Measurements from ENCODE around the gene ABHD11. TPM values are rescaled to one million over a fixed set of nuclear protein-coding genes. Genes with fewer than 3 reads are reported as not detected.
A peak's percentile ranks its signal among the peaks of the same experiment; 100 is the strongest.

Gene ABHD11
- total and polyA plus RNA-seq, 2 experiments from 2014 or later = 30.7 to 90.9 TPM

- Histone ChIP-seq H3K27me3 (no peaks in the 10 kb centered on the region), H3K79me2 (no peaks in the 10 kb centered on the region), H3K4me3 (no peak overlapping the region), H3K9me2 (replicated peaks; ENCODE audit: insufficient read depth) (no peaks in the 10 kb centered on the region), H4K20me1 (ENCODE audit: insufficient read depth, poor library complexity, severe bottlenecking) (no peaks in the 10 kb centered on the region), H3K36me3 (replicated peaks; ENCODE audit: insufficient read depth, low read depth) (no peaks in the 10 kb centered on the region), H2AFZ (no peak overlapping the region), H3K4me1 (ENCODE audit: insufficient read depth) (peaks cover 8% of the 10 kb centered on the region), H3K4me2 (no peak overlapping the region), H3K9me3 (ENCODE audit: low read depth) (no peaks in the 10 kb centered on the region), H3K27ac (peak overlapping the region; percentile 43)
- DNase-seq (ENCODE audit: low spot score) = no peak
- no peak for TF ChIP-seq EZH2phosphoT487 (IDR thresholded peaks at IDR 0.05; ENCODE audit: low read depth, severe bottlenecking, unreplicated experiment)
- 95% methylated on average over 13 of the region's 18 CpGs for WGBS (ENCODE audit: low lambda C conversion rate, missing lambda C conversion rate)
Measured at GRCh38 chr7:73702665-73703064, 35.9 kb downstream of the ABHD11 start.

- Histone ChIP-seq H2AFZ (no peak overlapping the region), H3K4me1 (ENCODE audit: insufficient read depth) (peaks cover 8% of the 10 kb centered on the region), H4K20me1 (ENCODE audit: insufficient read depth, poor library complexity, severe bottlenecking) (no peaks in the 10 kb centered on the region), H3K4me3 (no peak overlapping the region), H3K9me2 (replicated peaks; ENCODE audit: insufficient read depth) (no peaks in the 10 kb centered on the region), H3K9me3 (ENCODE audit: low read depth) (no peaks in the 10 kb centered on the region), H3K27me3 (no peaks in the 10 kb centered on the region), H3K79me2 (no peaks in the 10 kb centered on the region), H3K27ac (peak overlapping the region; percentile 43), H3K36me3 (replicated peaks; ENCODE audit: insufficient read depth, low read depth) (no peaks in the 10 kb centered on the region), H3K4me2 (no peak overlapping the region)
- DNase-seq (ENCODE audit: low spot score) = peak; percentile 39
- WGBS (ENCODE audit: low lambda C conversion rate, missing lambda C conversion rate) = 91% methylated on average over 8 of the region's 8 CpGs
- TF ChIP-seq CTCF (IDR thresholded peaks at IDR 0.05; ENCODE audit: poor library complexity) = no peak
- TF ChIP-seq EZH2 (IDR thresholded peaks at IDR 0.05; ENCODE audit: borderline replicate concordance) = no peak
- TF ChIP-seq EZH2phosphoT487 (IDR thresholded peaks at IDR 0.05; ENCODE audit: low read depth, severe bottlenecking, unreplicated experiment) = no peak
Measured at GRCh38 chr7:73702226-73702625, 36.4 kb downstream of the ABHD11 start.

- no peaks in the 10 kb centered on the region for H3K36me3 ChIP-seq (replicated peaks; ENCODE audit: insufficient read depth, low read depth)
- no peak overlapping the region for H3K4me2 ChIP-seq
- H3K9me2 ChIP-seq (replicated peaks; ENCODE audit: insufficient read depth) = no peaks in the 10 kb centered on the region
- peak overlapping the region; percentile 38 for H3K27ac ChIP-seq
- H3K4me3 ChIP-seq = no peak overlapping the region
- H3K4me1 ChIP-seq (ENCODE audit: insufficient read depth) = peaks cover 8% of the 10 kb centered on the region
- no peak overlapping the region for H2AFZ ChIP-seq
- no peaks in the 10 kb centered on the region for H4K20me1 ChIP-seq (ENCODE audit: insufficient read depth, poor library complexity, severe bottlenecking)
- peak; percentile 73 for DNase-seq (ENCODE audit: low spot score)
- no peaks in the 10 kb centered on the region for H3K27me3 ChIP-seq
- no peaks in the 10 kb centered on the region for H3K79me2 ChIP-seq
- TF ChIP-seq CTCF (IDR thresholded peaks at IDR 0.05; ENCODE audit: poor library complexity) (peak; percentile 47), EZH2phosphoT487 (IDR thresholded peaks at IDR 0.05; ENCODE audit: low read depth, severe bottlenecking, unreplicated experiment) (no peak), EZH2 (IDR thresholded peaks at IDR 0.05; ENCODE audit: borderline replicate concordance) (no peak)
- no peaks in the 10 kb centered on the region for H3K9me3 ChIP-seq (ENCODE audit: low read depth)
- 72% methylated on average over 13 of the region's 13 CpGs for WGBS (ENCODE audit: low lambda C conversion rate, missing lambda C conversion rate)
Measured at GRCh38 chr7:73701357-73701995, 37.1 kb downstream of the ABHD11 start.

GRCh38 chr7:73700581-73701134, 37.9 kb downstream of the ABHD11 start:
- no peak overlapping the region for H3K27ac ChIP-seq
- 93% methylated on average over 14 of the region's 15 CpGs for WGBS (ENCODE audit: low lambda C conversion rate, missing lambda C conversion rate)

More at GRCh38 chr7:73700581-73701134, 37.9 kb downstream of the ABHD11 start:
- Histone ChIP-seq H3K4me2 (no peak overlapping the region), H4K20me1 (ENCODE audit: insufficient read depth, poor library complexity, severe bottlenecking) (no peaks in the 10 kb centered on the region), H3K36me3 (replicated peaks; ENCODE audit: insufficient read depth, low read depth) (no peaks in the 10 kb centered on the region), H3K9me3 (ENCODE audit: low read depth) (no peaks in the 10 kb centered on the region), H3K4me3 (no peak overlapping the region), H3K4me1 (ENCODE audit: insufficient read depth) (peaks cover 8% of the 10 kb centered on the region), H2AFZ (no peak overlapping the region), H3K9me2 (replicated peaks; ENCODE audit: insufficient read depth) (no peaks in the 10 kb centered on the region), H3K27me3 (no peaks in the 10 kb centered on the region), H3K79me2 (no peaks in the 10 kb centered on the region)
- no peak for DNase-seq (ENCODE audit: low spot score)
- TF ChIP-seq CTCF (IDR thresholded peaks at IDR 0.05; ENCODE audit: poor library complexity) = no peak
- no peak for TF ChIP-seq EZH2phosphoT487 (IDR thresholded peaks at IDR 0.05; ENCODE audit: low read depth, severe bottlenecking, unreplicated experiment)
- TF ChIP-seq EZH2 (IDR thresholded peaks at IDR 0.05; ENCODE audit: borderline replicate concordance) = no peak
